IMR-90 (cell line): Measurements from ENCODE around the gene XAB2. TPM values are rescaled to one million over a fixed set of nuclear protein-coding genes. Genes with fewer than 3 reads are reported as not detected.

Experiments used
- ATAC-seq: fragments of 200-7000 bp; cut with Tn5 transposase; 2 replicates; pipeline ENCODE4 v1.9.1; 2020; ENCODE audit warnings: low read depth, mild to moderate bottlenecking, moderate library complexity
- BruUV-seq: library from RNA; stranded (reverse); fragments of 400-500 nt; replicated peaks from 2 replicates; lab custom pipeline; 2021; lab: Mats Ljungman, UMichigan
- CTCF ChIA-PET: fragments of 300-600 bp; formaldehyde crosslinking; extraction: SDS; loops from one replicate; lab custom pipeline; 2021; ENCODE audit warnings: antibody characterized with exemption; lab: Yijun Ruan, JAX
- POLR2A ChIA-PET: fragments of 300-600 bp; sonication (Branson Sonifier 250); formaldehyde crosslinking; loops from one replicate; lab custom pipeline; 2022; ENCODE audit warnings: antibody characterized with exemption; ENCODE audit not compliant: unreplicated experiment; lab: Charles Lee
- DNase-seq: peaks from one replicate; pipeline ENCODE4 v3.0.0; 2013
- H2AFZ ChIP-seq: replicated peaks from 2 replicates; pipeline ENCODE3; 2013; ENCODE audit warnings: low read length, mild to moderate bottlenecking; ENCODE audit not compliant: poor library complexity
- H2AK5ac ChIP-seq: 2 replicates; pipeline ENCODE4 v1.6.1; 2013; ENCODE audit warnings: low read depth, low read length, inconsistent platforms
- H2AK9ac ChIP-seq: replicated peaks from 2 replicates; pipeline ENCODE3; 2013; ENCODE audit warnings: mild to moderate bottlenecking, low read depth, low read length, moderate library complexity; ENCODE audit not compliant: poor library complexity
- H2BK120ac ChIP-seq: 2 replicates; pipeline ENCODE4 v1.6.1; 2013; ENCODE audit warnings: low read depth, low read length, inconsistent platforms
- H2BK15ac ChIP-seq: 3 replicates; pipeline ENCODE4 v1.6.1; 2013; ENCODE audit warnings: low read depth, low read length, inconsistent platforms
- H2BK20ac ChIP-seq: 2 replicates; pipeline ENCODE4 v1.6.1; 2013; ENCODE audit warnings: low read depth, mild to moderate bottlenecking, inconsistent platforms, low read length, moderate library complexity
- H2BK5ac ChIP-seq: 2 replicates; pipeline ENCODE4 v1.6.1; 2013; ENCODE audit warnings: mild to moderate bottlenecking, low read depth, low read length, inconsistent platforms; ENCODE audit not compliant: poor library complexity, severe bottlenecking
- H3K14ac ChIP-seq: replicated peaks from 2 replicates; pipeline ENCODE4 v1.6.1; 2013; ENCODE audit warnings: low read depth, low read length, inconsistent platforms
- H3K18ac ChIP-seq: 2 replicates; pipeline ENCODE4 v1.6.1; 2013; ENCODE audit warnings: low read depth, low read length, control low read depth
- H3K23ac ChIP-seq: 2 replicates; pipeline ENCODE4 v1.6.1; 2013; ENCODE audit warnings: low read depth, low read length, inconsistent platforms
- H3K27ac ChIP-seq: 2 replicates; pipeline ENCODE4 v1.5.1; 2013; ENCODE audit warnings: mild to moderate bottlenecking, control low read depth, low read length; ENCODE audit not compliant: insufficient read depth
- H3K27me3 ChIP-seq: 2 replicates; pipeline ENCODE4 v1.6.1; 2013; ENCODE audit warnings: low read length; ENCODE audit not compliant: control insufficient read depth, insufficient read depth
- H3K36me3 ChIP-seq: 2 replicates; pipeline ENCODE4 v1.6.1; 2013; ENCODE audit warnings: low read length, mixed read lengths; ENCODE audit not compliant: control insufficient read depth, insufficient read depth
- H3K4ac ChIP-seq: 2 replicates; pipeline ENCODE4 v1.6.1; 2013; ENCODE audit warnings: low read depth, low read length, inconsistent platforms
- H3K4me1 ChIP-seq: 2 replicates; pipeline ENCODE4 v1.6.1; 2013; ENCODE audit warnings: low read length, mixed read lengths; ENCODE audit not compliant: control insufficient read depth, insufficient read depth
- H3K4me2 ChIP-seq: 2 replicates; pipeline ENCODE4 v1.6.1; 2013; ENCODE audit warnings: low read depth, mild to moderate bottlenecking, control low read depth, low read length, moderate library complexity
- H3K4me3 ChIP-seq: 2 replicates; pipeline ENCODE4 v1.5.1; 2013; ENCODE audit warnings: low read depth, mild to moderate bottlenecking, control low read depth, low read length, moderate library complexity; ENCODE audit not compliant: insufficient read depth
- H3K56ac ChIP-seq: 2 replicates; pipeline ENCODE4 v1.6.1; 2013; ENCODE audit warnings: low read length, inconsistent platforms; ENCODE audit not compliant: insufficient read depth; ENCODE audit errors: extremely low read depth
- H3K79me1 ChIP-seq, 2 experiments: 2 replicates each; pipeline ENCODE4 v1.6.1; 2013; ENCODE audit warnings: low read length in 2 of 2, inconsistent platforms in 1 of 2, low read depth in 1 of 2
- H3K9ac ChIP-seq: 2 replicates; pipeline ENCODE4 v1.6.1; 2013; ENCODE audit warnings: low read depth, low read length, control low read depth
- H3K9me1 ChIP-seq: 2 replicates; pipeline ENCODE4 v1.6.1; 2013; ENCODE audit warnings: low read length, inconsistent platforms; ENCODE audit not compliant: insufficient read depth
- H3K9me3 ChIP-seq: 2 replicates; pipeline ENCODE4 v1.6.1; 2013; ENCODE audit warnings: low read length; ENCODE audit not compliant: control insufficient read depth, insufficient read depth
- H4K20me1 ChIP-seq: 2 replicates; pipeline ENCODE4 v1.6.1; 2013; ENCODE audit warnings: low read length, inconsistent platforms; ENCODE audit not compliant: insufficient read depth
- H4K5ac ChIP-seq: 2 replicates; pipeline ENCODE4 v1.6.1; 2013; ENCODE audit warnings: mild to moderate bottlenecking, low read depth, low read length, control low read depth
- H4K8ac ChIP-seq, 2 experiments: 2 replicates each; pipeline ENCODE4 v1.6.1; 2013; ENCODE audit warnings: low read depth in 2 of 2, low read length in 2 of 2, control low read depth in 1 of 2, inconsistent platforms in 1 of 2
- H4K91ac ChIP-seq: 2 replicates; pipeline ENCODE4 v1.6.1; 2013; ENCODE audit warnings: low read depth, low read length, inconsistent platforms; ENCODE audit not compliant: insufficient read depth
- BHLHE40 ChIP-seq: fragments of 150-350 bp; IDR thresholded peaks from 2 replicates; pipeline ENCODE4 v1.6.1; 2016; ENCODE audit warnings: mild to moderate bottlenecking, low read depth, low read length
- CEBPB ChIP-seq: IDR thresholded peaks from 2 replicates; pipeline ENCODE4 v1.6.1; 2012; ENCODE audit warnings: low read depth, low read length, improper control_type of control experiment
- MXI1 ChIP-seq: IDR thresholded peaks from 2 replicates; pipeline ENCODE4 v1.6.1; 2012; ENCODE audit warnings: low read depth, mild to moderate bottlenecking, low read length, moderate library complexity, borderline replicate concordance
- WGBS, 2 experiments: methylation state at CpG; one replicate each; pipeline versions ENCODE4 v1.1.5 to v1.1.7; 2013; ENCODE audit warnings: missing lambda C conversion rate in 2 of 2; ENCODE audit not compliant: insufficient read length in 1 of 2; ENCODE audit errors: extremely low coverage in 2 of 2; 5-methylcytosine and 5-hydroxymethylcytosine counted together
- dilution Hi-C: fragments of 300-500 bp; cut with HindIII; formaldehyde crosslinking; loops from one replicate; pipeline ENCODE4 v1.14.3; 2018; ENCODE audit warnings: low sequenced_read_pairs; ENCODE audit not compliant: unreplicated experiment
- in situ Hi-C: fragments of 300-500 bp; cut with MboI; formaldehyde crosslinking; loops from 3 replicates; pipeline ENCODE4 v1.14.3; 2019; ENCODE audit warnings: low sequenced_read_pairs, inconsistent platforms, mixed read lengths
- intact Hi-C: fragments of 100-400 bp; cut with micrococcal nuclease; formaldehyde crosslinking; loops from 2 replicates; pipeline ENCODE4 v1.10.0; 2022
- polyA plus RNA-seq, 3 experiments: library from polyadenylated mRNA; depleted of rRNA; stranded (reverse); fragments of >200 nt; gene quantifications; 2 replicates each; pipeline ENCODE4 v1.2.3, GENCODE V29; 2012; ENCODE audit warnings: low replicate concordance in 1 of 3
- total RNA-seq: library from RNA; depleted of rRNA; stranded (reverse); fragments of >200 nt; gene quantifications from 2 replicates; pipeline ENCODE4 v1.2.3, GENCODE V29; 2012

XAB2 gene
- total and polyA plus RNA-seq, 2 of the 4 experiments (the other 2 are of a cell fraction) = 29.9 to 34.4 TPM

- ATAC-seq (no peak), DNase-seq (no peak)
- Histone ChIP-seq H3K4me2 (no peak overlapping the region), H3K79me1 (no peaks in the 10 kb centered on the region), H3K56ac (no peak overlapping the region), H2BK120ac (no peak overlapping the region), H2AK9ac (no peak overlapping the region), H4K5ac (no peak overlapping the region), H3K4ac (no peak overlapping the region), H3K9me3 (no peaks in the 10 kb centered on the region), H3K27me3 (peaks cover 7% of the 10 kb centered on the region; the same call in 1 of the 2 replicates), H4K91ac (no peak overlapping the region), H3K9ac (no peak overlapping the region), H3K4me3 (no peak overlapping the region), H2BK20ac (no peak overlapping the region), H3K27ac (no peak overlapping the region), H3K18ac (no peak overlapping the region), H3K23ac (no peak overlapping the region), H3K4me1 (no peaks in the 10 kb centered on the region), H4K20me1 (no peaks in the 10 kb centered on the region), H2AFZ (no peak overlapping the region), H4K8ac (no peak overlapping the region), H2AK5ac (no peak overlapping the region), H3K9me1 (no peaks in the 10 kb centered on the region), H2BK15ac (no peak overlapping the region), H3K36me3 (no peaks in the 10 kb centered on the region), H3K14ac (no peak overlapping the region), H2BK5ac (no peak overlapping the region)
- intact Hi-C loops (no loop called here), dilution Hi-C loops (no loop called here), in situ Hi-C loops (no loop called here)
- no TSS peak for BruUV-seq
- 80% methylated on average over 2 of the region's 15 CpGs; no CpG with 5 or more reads in 1 of the 2 experiments for WGBS, 2 experiments
- CTCF ChIA-PET = no interaction called here
- POLR2A ChIA-PET = no interaction called here
- no peak for TF ChIP-seq MXI1
- no peak for TF ChIP-seq BHLHE40
- no peak for TF ChIP-seq CEBPB
These were observed 19.1 kb upstream of the XAB2 start for GRCh38 chr19:7648265-7649014.
